Ovary (tissue), 3 donors: ENCODE data around the gene COX18.

Experiments
- CTCF ChIP-seq, 3 donors: fragments of 450-650 bp in 2 of 3; fragments of 200-600 bp in 1 of 3; IDR thresholded peaks; one replicate each; pipeline versions ENCODE4 v1.5.1 to v1.8.0; 2016 to 2022; ENCODE audit warnings: antibody characterized with exemption in 3 of 3, mild to moderate bottlenecking in 1 of 3
- EP300 ChIP-seq: sonication (generic); formaldehyde crosslinking; IDR thresholded peaks from one replicate; pipeline ENCODE4 v1.6.1; 2017; ENCODE audit warnings: antibody characterized with exemption
- POLR2A ChIP-seq: fragments of 450-650 bp; IDR thresholded peaks from one replicate; pipeline ENCODE4 v1.6.1; 2017; ENCODE audit warnings: antibody characterized with exemption, mild to moderate bottlenecking, moderate library complexity
- donor health status: DM: no; HTN: no; CAD: no.

DNA sequence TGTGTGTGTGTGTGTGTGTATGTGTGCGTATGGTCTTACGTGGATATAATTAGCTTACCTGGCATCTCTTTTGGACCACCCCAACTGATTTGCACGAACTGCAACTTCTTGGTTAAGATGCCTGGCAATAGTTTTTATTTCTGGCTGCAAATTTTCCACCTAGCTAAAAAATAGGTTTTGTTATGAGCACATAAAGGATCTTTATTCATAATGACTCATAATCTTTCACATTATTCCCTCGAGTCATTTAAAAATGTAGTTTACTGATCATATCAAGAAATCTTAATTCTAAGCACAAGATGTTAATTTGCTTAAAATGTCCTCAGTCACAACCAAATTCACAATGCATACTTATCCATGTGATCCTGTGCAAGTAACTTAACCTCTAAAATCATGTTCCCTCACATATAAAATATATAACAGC, 1.5 kb downstream of the COX18 start:
- TF ChIP-seq CTCF (IDR thresholded peaks at IDR 0.05), result no peak
- no peak for TF ChIP-seq POLR2A
- no peak for TF ChIP-seq EP300
